NAMALWA (cell line): Measurements from ENCODE around the gene ANKS4B.
A peak's percentile ranks its signal among the peaks of the same experiment; 100 is the strongest.

Experiments used
- DNase-seq: peaks from one replicate; pipeline ENCODE4 v3.0.0-alpha.2; 2015; ENCODE audit warnings: low spot score

The ANKS4B gene

DNA sequence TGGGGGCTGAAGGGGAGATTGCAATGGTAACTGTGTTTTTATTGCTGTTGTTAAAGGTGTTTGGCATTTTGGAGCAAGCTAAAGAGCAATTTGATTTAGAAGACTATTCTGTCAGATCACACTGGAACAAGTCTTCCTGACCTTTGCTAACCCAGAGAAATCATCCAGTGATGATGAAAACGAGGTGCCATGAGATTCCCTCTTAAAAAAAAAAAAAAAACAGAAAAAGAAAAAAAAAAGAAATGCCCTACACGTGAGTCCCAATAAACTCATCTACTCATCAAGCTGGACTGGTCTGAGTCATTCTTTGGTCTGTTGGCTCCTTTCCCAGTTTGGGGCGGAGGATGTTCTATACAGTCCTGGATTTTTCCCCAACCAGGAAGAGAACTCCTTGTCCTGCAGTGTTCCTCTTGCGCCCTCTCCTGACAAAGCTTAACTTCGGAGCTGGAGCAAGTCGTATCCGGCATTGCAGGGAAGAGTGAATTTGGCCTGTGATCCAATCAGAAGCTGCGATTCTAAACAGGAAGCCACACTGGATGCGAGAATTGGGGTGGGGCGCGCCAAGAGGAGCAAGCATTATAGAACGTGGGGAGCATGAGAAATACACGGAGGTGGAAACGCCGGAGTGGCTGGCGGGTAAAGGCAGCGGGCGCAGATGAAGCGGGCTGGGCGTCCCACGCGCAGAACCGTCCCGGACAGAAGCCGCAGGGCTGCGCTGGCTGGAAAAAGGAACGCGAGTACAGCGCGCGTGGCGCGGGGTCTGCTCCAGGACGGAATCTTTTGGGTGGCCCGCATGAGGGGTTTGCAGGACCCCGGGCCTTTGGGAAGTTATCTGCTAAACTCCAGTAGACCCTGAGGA is 67.0 kb downstream of the ANKS4B start:
- peak; percentile 89 for DNase-seq

GRCh38 chr16:21301168-21301894 is 67.8 kb downstream of the ANKS4B start:
- DNase-seq: peak; percentile 90

DNA sequence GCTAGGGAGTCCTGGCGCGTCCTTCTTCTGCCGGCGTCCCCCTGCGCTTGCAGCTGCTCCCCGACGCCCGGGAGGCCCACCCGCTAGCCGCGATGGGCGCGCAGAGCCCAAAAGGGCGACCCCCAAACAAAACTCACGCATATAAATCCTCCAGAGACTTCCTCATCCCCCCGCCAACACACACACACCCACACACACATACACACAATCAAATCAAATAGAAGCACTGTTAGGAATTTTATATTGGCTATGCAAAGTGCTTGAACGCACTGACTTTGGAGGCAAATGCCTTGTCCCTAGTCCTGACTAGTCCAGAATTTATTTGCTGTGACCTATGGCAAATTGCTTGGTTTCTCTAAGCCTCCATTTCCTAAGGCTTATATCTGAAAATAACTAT is 68.4 kb downstream of the ANKS4B start:
- DNase-seq: no peak

DNA sequence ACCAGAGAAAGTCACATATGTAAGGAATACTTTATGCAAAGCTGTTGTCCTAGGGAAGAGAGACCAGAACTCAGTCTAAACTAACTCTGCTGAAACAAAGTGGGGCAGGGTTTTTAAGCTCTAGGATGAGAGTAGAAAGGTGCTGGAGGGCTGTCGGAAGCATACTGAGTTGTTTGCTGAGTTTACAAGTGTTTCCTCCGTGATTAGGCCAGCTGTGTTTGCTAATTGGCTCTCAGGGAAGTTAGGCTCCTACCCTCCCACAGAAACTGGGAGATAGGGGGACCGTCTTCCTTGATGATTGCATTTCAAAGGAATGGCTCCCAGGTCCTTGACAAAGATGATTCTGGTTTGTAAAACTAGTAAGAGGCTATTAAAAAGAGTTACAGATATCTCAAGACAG is 69.0 kb downstream of the ANKS4B start:
- DNase-seq: no peak

- no peak for DNase-seq
Measured at GRCh38 chr16:21302898-21303528, 69.5 kb downstream of the ANKS4B start.
